Measurements from ENCODE around the gene DNAH17. TPM values are rescaled to one million over a fixed set of nuclear protein-coding genes. Genes with fewer than 3 reads are reported as not detected.

DNAH17 gene
- total RNA-seq, 1 donor from 2014 or later: not detected

DNA sequence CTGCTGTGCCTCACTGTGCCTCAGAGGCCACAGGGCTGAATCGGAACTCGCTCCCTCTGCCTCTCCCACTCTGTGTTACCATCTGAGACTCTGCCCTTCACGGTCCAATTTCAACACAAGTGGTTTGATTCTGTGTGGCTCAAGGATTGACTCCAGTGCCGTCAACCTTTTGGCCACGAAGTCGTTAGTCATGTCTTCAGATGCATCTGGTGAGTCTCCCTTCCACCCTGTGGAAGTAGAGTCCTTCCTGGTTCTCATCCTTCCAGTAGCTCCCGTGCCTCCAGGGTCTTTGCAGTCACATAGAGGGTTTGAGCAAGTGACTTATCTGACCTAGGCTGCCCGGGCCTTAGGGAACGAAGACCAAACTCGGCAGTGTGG lies 147.6 kb downstream of the DNAH17 start:
- no peak for TF ChIP-seq CTCF (IDR thresholded peaks at IDR 0.05)
- intact Hi-C loops (cut with DNase I): no loop called here
- Histone ChIP-seq H3K27ac (no peak overlapping the region), H3K9me3 (no peaks in the 10 kb centered on the region), H3K4me1 (no peaks in the 10 kb centered on the region), H3K27me3 (no peaks in the 10 kb centered on the region), H3K4me3 (no peak overlapping the region), H3K36me3 (peaks cover 12 to 44% of the 10 kb centered on the region in 2 donors)
- DNase-seq (ENCODE audit: low spot score in 2 of 2): no peak

DNA sequence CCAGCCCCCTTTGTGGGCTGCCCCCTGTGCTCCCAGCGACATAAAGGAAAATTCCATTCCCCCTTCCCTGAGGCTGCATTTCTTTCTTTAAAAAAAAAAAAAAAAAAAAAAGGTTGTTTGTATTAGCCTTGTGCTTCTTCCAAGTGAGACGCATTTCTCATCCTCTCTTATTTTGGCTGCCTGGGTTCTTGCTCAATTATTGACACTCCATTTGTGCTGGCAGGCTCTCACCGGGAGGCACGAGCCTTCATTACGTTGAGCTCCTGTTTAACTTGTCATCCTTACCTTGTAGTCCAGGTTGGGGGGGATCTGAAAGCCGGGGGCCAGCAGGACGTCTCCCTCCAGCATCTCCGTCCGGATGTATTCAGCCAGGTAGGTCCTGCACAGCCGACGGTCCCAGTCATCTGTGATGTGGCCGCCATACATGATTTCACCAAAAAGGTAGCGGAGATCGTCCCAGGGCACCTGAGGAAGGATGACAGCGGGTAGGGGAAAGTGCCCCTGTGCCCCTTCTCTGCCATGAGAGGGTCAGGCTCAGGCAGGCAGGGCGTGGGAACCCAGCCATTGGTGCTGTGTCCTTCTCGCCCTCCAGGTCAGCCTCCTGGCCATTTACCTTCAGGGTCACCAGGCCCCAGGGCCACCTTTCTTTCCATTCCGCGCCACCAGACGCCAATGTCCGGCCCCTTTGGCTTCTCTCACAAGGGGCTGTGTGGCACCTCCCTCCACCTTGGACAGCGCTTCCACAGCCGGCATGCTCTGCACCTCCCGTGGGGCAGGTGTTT lies 148.2 kb downstream of the DNAH17 start:
- H3K4me3 ChIP-seq: no peak overlapping the region
- no peaks in the 10 kb centered on the region for H3K9me3 ChIP-seq
- TF ChIP-seq CTCF (IDR thresholded peaks at IDR 0.05): no peak
- H3K36me3 ChIP-seq: peaks cover 18 to 50% of the 10 kb centered on the region in 2 donors
- H3K27ac ChIP-seq: no peak overlapping the region
- H3K4me1 ChIP-seq: no peaks in the 10 kb centered on the region
- DNase-seq (ENCODE audit: low spot score in 2 of 2): no peak
- no peaks in the 10 kb centered on the region for H3K27me3 ChIP-seq
- intact Hi-C loops (cut with DNase I): no loop called here

DNA sequence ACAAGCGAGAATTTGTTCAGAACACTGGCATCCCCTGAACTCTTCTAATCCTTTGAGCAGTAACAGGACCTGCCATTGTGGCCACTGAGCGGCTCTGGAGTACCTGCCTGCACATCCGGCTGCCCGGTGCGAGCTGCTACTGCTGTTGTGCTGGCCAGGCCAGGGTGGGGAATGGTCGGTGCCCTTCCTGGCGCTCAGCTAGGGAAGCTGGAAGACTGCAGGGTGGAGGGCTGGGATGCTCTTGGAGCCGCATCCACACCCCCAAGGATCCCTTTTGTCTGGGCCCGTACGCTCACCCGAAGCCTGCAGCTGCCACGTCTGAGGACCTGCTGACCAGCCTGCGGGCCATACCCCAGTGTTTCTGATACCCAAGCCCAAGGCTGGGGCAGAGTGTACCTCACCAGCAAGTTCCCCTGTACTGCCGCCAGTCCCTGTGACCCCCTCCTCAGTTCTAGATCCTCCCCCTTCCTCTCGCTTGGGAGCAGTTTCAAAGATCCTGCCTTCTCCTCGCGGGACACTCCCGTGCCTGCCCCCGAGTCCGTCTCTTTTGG lies 149.1 kb downstream of the DNAH17 start:
- intact Hi-C loops (cut with DNase I): no loop called here
- Histone ChIP-seq H3K36me3 (peaks cover 19 to 57% of the 10 kb centered on the region in 2 donors), H3K27me3 (no peaks in the 10 kb centered on the region), H3K4me3 (no peak overlapping the region), H3K27ac (no peak overlapping the region), H3K9me3 (no peaks in the 10 kb centered on the region), H3K4me1 (no peaks in the 10 kb centered on the region)
- no peak for DNase-seq (ENCODE audit: low spot score in 2 of 2)
- no peak for TF ChIP-seq CTCF (IDR thresholded peaks at IDR 0.05)

GRCh38 chr17:78427140-78427539 lies 150.1 kb downstream of the DNAH17 start:
- H3K36me3 ChIP-seq: peaks cover 19 to 65% of the 10 kb centered on the region in 2 donors
- intact Hi-C loops (cut with DNase I): no loop called here

DNA sequence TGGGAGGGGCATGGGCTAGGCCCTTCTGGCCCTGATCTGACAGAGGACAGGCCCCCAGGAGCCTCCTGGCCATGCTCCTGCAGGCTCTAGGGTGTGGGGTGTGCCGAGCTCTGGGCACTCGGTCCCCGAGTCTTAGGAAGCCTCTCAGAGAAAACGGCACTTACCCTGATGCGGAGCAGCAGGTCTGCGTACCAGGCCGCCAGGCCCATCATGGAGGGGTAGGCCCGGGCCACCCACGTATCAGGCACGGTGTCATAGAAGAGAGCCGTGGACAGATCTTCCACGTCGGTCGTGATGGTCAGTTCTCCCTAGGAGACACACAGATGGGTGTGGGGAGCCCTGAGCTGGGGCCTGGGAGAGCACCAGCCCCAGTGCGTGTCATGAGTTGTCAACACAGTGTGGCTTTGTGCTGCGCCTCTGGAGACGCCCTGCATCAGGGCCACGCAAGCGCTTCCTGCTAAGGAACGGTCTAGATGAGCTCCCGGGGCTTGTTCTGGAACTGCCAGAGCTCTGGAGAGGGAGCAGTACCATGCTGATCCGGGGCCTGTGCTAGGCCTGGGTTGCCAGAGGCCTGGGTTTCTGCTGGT lies 150.8 kb downstream of the DNAH17 start:
- no peaks in the 10 kb centered on the region for H3K4me1 ChIP-seq
- no peak for TF ChIP-seq CTCF (IDR thresholded peaks at IDR 0.05)
- intact Hi-C loops (cut with DNase I): no loop called here
- H3K9me3 ChIP-seq: no peaks in the 10 kb centered on the region
- H3K27me3 ChIP-seq: no peaks in the 10 kb centered on the region
- no peak overlapping the region for H3K27ac ChIP-seq
- no peak for DNase-seq (ENCODE audit: low spot score in 2 of 2)
- no peak overlapping the region for H3K4me3 ChIP-seq
- peaks cover 23 to 68% of the 10 kb centered on the region in 2 donors for H3K36me3 ChIP-seq

More at GRCh38 chr17:78427140-78427539, 150.1 kb downstream of the DNAH17 start:
- Histone ChIP-seq H3K27ac (no peak overlapping the region), H3K9me3 (no peaks in the 10 kb centered on the region), H3K4me1 (no peaks in the 10 kb centered on the region), H3K27me3 (no peaks in the 10 kb centered on the region), H3K4me3 (no peak overlapping the region)
- no peak for DNase-seq (ENCODE audit: low spot score in 2 of 2)
- no peak for TF ChIP-seq CTCF (IDR thresholded peaks at IDR 0.05)

All from ascending aorta (tissue), 2 donors.